Endothelial cell of umbilical vein (primary cell): ENCODE results near the gene SEC62. TPM values are rescaled to one million over a fixed set of nuclear protein-coding genes. Genes with fewer than 3 reads are reported as not detected.

Source experiments
- BruUV-seq: library from RNA; stranded (reverse); fragments of 400-500 nt; replicated peaks from 2 replicates; lab custom pipeline; 2021; lab: Mats Ljungman, UMichigan
- CTCF ChIA-PET: fragments of 300-600, 350-600 bp; sonication (Branson Sonifier 250); formaldehyde crosslinking; loops from one replicate; lab custom pipeline; 2021; ENCODE audit warnings: antibody characterized with exemption, inconsistent platforms; lab: Charles Lee
- POLR2A ChIA-PET: fragments of 300-600, 350-600 bp; sonication (Branson Sonifier 250); formaldehyde crosslinking; loops from one replicate; lab custom pipeline; 2021; ENCODE audit warnings: antibody characterized with exemption, inconsistent platforms; lab: Charles Lee
- DNase-seq: peaks from one replicate; pipeline ENCODE4 v3.0.0-alpha.2; 2011; ENCODE audit warnings: low read depth, low spot score
- FAIRE-seq: peaks from 2 replicates; lab custom pipeline; 2011; peaks lifted over from hg19 to GRCh38; lab: Jason Lieb, UNC
- H2AFZ ChIP-seq: 2 replicates; pipeline ENCODE4 v1.6.0; 2012; ENCODE audit warnings: low read depth, low read length, control low read depth, inconsistent platforms
- H3K27ac ChIP-seq: 2 replicates; pipeline ENCODE4 v1.5.1; 2011; ENCODE audit warnings: low read depth, mild to moderate bottlenecking, control low read depth, low read length, moderate library complexity; ENCODE audit not compliant: insufficient read depth
- H3K27me3 ChIP-seq, 2 experiments: 2 replicates each; pipeline versions ENCODE4 v1.6.0 to v1.6.1; 2011; ENCODE audit warnings: low read length in 2 of 2, mixed read lengths in 1 of 2; ENCODE audit not compliant: control insufficient read depth in 2 of 2, insufficient read depth in 2 of 2
- H3K36me3 ChIP-seq, 2 experiments: 2 replicates in 1 of 2; 3 replicates in 1 of 2; pipeline ENCODE4 v1.5.1; 2011; ENCODE audit warnings: low read length in 2 of 2, mild to moderate bottlenecking in 1 of 2, moderate library complexity in 1 of 2; ENCODE audit not compliant: control insufficient read depth in 2 of 2, insufficient read depth in 2 of 2; ENCODE audit errors: extremely low read depth in 1 of 2
- H3K4me1 ChIP-seq: 3 replicates; pipeline ENCODE4 v1.5.1; 2011; ENCODE audit warnings: mild to moderate bottlenecking, low read length; ENCODE audit not compliant: control insufficient read depth, insufficient read depth; ENCODE audit errors: extremely low read depth
- H3K4me2 ChIP-seq: 2 replicates; pipeline ENCODE4 v1.6.1; 2011; ENCODE audit warnings: low read length, control low read depth, mixed read lengths; ENCODE audit not compliant: insufficient read depth
- H3K4me3 ChIP-seq, 3 experiments: fragments of 200-600 bp in 1 of 3; sonication (generic), shearing (Covaris generic) in 1 of 3; replicated peaks in 1 of 3; 2 replicates each; pipeline ENCODE4 v1.5.1; 2011 to 2016; ENCODE audit warnings: control low read depth in 3 of 3, low read length in 3 of 3, mild to moderate bottlenecking in 2 of 3, inconsistent platforms in 1 of 3, low read depth in 1 of 3, moderate library complexity in 1 of 3; ENCODE audit not compliant: insufficient read depth in 1 of 3
- H3K79me2 ChIP-seq: 2 replicates; pipeline ENCODE4 v1.6.0; 2012; ENCODE audit warnings: low read length, inconsistent platforms; ENCODE audit not compliant: control insufficient read depth, insufficient read depth
- H3K9ac ChIP-seq: replicated peaks from 2 replicates; pipeline ENCODE3; 2011; ENCODE audit warnings: low read length, control low read depth; ENCODE audit not compliant: insufficient read depth; ENCODE audit errors: extremely low read depth
- H3K9me1 ChIP-seq: replicated peaks from 3 replicates; pipeline ENCODE4 v1.6.0; 2011; ENCODE audit warnings: mild to moderate bottlenecking, low read length; ENCODE audit not compliant: control insufficient read depth, insufficient read depth; ENCODE audit errors: extremely low read depth
- H3K9me3 ChIP-seq: replicated peaks from 2 replicates; pipeline ENCODE4 v1.5.1; 2012; ENCODE audit warnings: low read length, inconsistent platforms; ENCODE audit not compliant: control insufficient read depth, insufficient read depth
- H4K20me1 ChIP-seq: replicated peaks from 2 replicates; pipeline ENCODE3; 2011; ENCODE audit warnings: mild to moderate bottlenecking, low read length; ENCODE audit not compliant: control insufficient read depth, insufficient read depth; ENCODE audit errors: extremely low read depth
- EZH2 ChIP-seq: IDR thresholded peaks from 2 replicates; pipeline ENCODE4 v1.6.1; 2012; ENCODE audit warnings: borderline replicate concordance, low read depth, mild to moderate bottlenecking, moderate library complexity, low read length, inconsistent platforms; ENCODE audit not compliant: severe bottlenecking
- FOS ChIP-seq: IDR thresholded peaks from 2 replicates; pipeline ENCODE4 v1.6.1; 2011; ENCODE audit warnings: mild to moderate bottlenecking, low read length, moderate library complexity, borderline replicate concordance; ENCODE audit not compliant: insufficient read depth
- GATA2 ChIP-seq: IDR thresholded peaks from 2 replicates; pipeline ENCODE4 v1.7.0; 2011; ENCODE audit warnings: low read depth, mild to moderate bottlenecking, moderate library complexity, mixed read lengths, low read length; ENCODE audit not compliant: insufficient read length, insufficient read depth
- JUN ChIP-seq: IDR thresholded peaks from 2 replicates; pipeline ENCODE4 v1.6.1; 2011; ENCODE audit warnings: borderline replicate concordance, low read depth; ENCODE audit not compliant: insufficient read length, insufficient read depth
- MYC ChIP-seq: IDR thresholded peaks from one replicate; pipeline ENCODE4 v1.6.1; 2011; ENCODE audit warnings: mild to moderate bottlenecking, low read depth, low read length
- POLR2A ChIP-seq: IDR thresholded peaks from 2 replicates; pipeline ENCODE4 v1.6.1; 2012; ENCODE audit warnings: low read depth, mild to moderate bottlenecking, control low read depth, low read length
- POLR2AphosphoS5 ChIP-seq: IDR thresholded peaks from 2 replicates; pipeline ENCODE4 v1.6.1; 2012; ENCODE audit warnings: low read depth, mild to moderate bottlenecking, control low read depth, low read length, moderate library complexity; ENCODE audit not compliant: insufficient read depth
- dilution Hi-C: fragments of 300-500 bp; cut with MboI; formaldehyde crosslinking; loops from one replicate; pipeline ENCODE4 v1.15.0; 2019; ENCODE audit warnings: low sequenced_read_pairs; ENCODE audit not compliant: extremely low pct_ligation_motif_present
- intact Hi-C: fragments of 100-400 bp; cut with micrococcal nuclease; formaldehyde crosslinking; loops from one replicate; pipeline ENCODE4 v1.10.0; 2022
- polyA plus RNA-seq, 4 experiments: library from polyadenylated mRNA; depleted of rRNA in 3 of 4; stranded (reverse) in 3 of 4; unstranded in 1 of 4; fragments of >200 nt; gene quantifications; 2 replicates each; pipeline versions ENCODE4 v1.2.1 to v1.2.3, GENCODE V29; 2011 to 2012; ENCODE audit warnings: missing spikeins in 1 of 4
- total RNA-seq: library from RNA; stranded (reverse); gene quantifications from 2 replicates; pipeline ENCODE4 v1.2.3, GENCODE V29; 2021
- TF ChIP-seq, protein P1 (sequence below): IDR thresholded peaks from 2 replicates; pipeline ENCODE4 v1.6.1; 2011; ENCODE audit not compliant: insufficient read depth, insufficient read length
- TF ChIP-seq, protein P2 (sequence below), 2 donors: IDR thresholded peaks; 1 replicate in 1 of 2; 2 replicates in 1 of 2; pipeline ENCODE4 v1.5.1; 2011; ENCODE audit warnings: low read length in 2 of 2, mild to moderate bottlenecking in 2 of 2, moderate library complexity in 2 of 2, control low read depth in 1 of 2, inconsistent platforms in 1 of 2, low read depth in 1 of 2; ENCODE audit not compliant: insufficient read depth in 1 of 2; ENCODE audit errors: extremely low read depth in 1 of 2

SEC62 gene
- total and polyA plus RNA-seq, 2 donors (not counting 3 experiments of a cell fraction or from before 2014, with no cell fraction given), result 90.7 to 90.8 TPM

DNA sequence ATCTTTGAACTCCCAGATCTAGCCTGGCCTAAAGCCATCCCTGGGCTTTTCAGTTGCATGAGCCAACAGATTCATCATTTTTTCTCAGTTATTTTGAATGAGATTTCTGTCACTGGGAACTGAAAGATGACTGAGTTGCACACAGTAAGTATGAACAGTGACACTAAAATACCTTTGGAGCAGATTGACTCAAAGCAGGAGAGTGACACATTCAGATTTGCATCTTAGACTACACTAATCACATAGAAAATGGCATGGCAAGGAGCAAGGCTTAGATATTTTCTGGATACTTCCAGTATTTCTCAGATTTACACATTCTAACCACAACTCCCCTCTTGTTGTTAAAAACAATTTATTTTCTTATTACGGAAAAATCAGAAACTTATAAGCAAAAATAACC, 32.8 kb downstream of the SEC62 start:
- POLR2A ChIA-PET, result no interaction called here
- Histone ChIP-seq H3K27ac (no peak overlapping the region), H3K27me3 (no peaks in the 10 kb centered on the region), H4K20me1 (no peaks in the 10 kb centered on the region), H3K79me2 (no peaks in the 10 kb centered on the region), H3K9me3 (no peaks in the 10 kb centered on the region), H3K36me3 (peaks cover 0 to 3% of the 10 kb centered on the region in 2 experiments), H3K9me1 (no peaks in the 10 kb centered on the region), H3K4me1 (peaks cover 24% of the 10 kb centered on the region), H3K4me3 (no peak overlapping the region), H2AFZ (no peak overlapping the region), H3K9ac (no peak overlapping the region), H3K4me2 (no peak overlapping the region)
- CTCF ChIA-PET, result no interaction called here
- intact Hi-C loops (no loop called here), dilution Hi-C loops (no loop called here)
- no peak for FAIRE-seq
- TF ChIP-seq JUN, result no peak
- TF ChIP-seq, protein P1, sequence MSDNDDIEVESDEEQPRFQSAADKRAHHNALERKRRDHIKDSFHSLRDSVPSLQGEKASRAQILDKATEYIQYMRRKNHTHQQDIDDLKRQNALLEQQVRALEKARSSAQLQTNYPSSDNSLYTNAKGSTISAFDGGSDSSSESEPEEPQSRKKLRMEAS, result no peak
- TF ChIP-seq EZH2, result no peak
- no peak for TF ChIP-seq POLR2A
- TF ChIP-seq, protein P2, sequence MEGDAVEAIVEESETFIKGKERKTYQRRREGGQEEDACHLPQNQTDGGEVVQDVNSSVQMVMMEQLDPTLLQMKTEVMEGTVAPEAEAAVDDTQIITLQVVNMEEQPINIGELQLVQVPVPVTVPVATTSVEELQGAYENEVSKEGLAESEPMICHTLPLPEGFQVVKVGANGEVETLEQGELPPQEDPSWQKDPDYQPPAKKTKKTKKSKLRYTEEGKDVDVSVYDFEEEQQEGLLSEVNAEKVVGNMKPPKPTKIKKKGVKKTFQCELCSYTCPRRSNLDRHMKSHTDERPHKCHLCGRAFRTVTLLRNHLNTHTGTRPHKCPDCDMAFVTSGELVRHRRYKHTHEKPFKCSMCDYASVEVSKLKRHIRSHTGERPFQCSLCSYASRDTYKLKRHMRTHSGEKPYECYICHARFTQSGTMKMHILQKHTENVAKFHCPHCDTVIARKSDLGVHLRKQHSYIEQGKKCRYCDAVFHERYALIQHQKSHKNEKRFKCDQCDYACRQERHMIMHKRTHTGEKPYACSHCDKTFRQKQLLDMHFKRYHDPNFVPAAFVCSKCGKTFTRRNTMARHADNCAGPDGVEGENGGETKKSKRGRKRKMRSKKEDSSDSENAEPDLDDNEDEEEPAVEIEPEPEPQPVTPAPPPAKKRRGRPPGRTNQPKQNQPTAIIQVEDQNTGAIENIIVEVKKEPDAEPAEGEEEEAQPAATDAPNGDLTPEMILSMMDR (IDR thresholded peaks at IDR 0.05; ENCODE audit: extremely low read depth in 1 of 2, insufficient read depth in 1 of 2, low read depth in 1 of 2, low read length in 2 of 2), result no peak
- TF ChIP-seq GATA2, result no peak
- no peak for TF ChIP-seq FOS
- TF ChIP-seq MYC, result no peak
- no peak for TF ChIP-seq POLR2AphosphoS5
- DNase-seq, result no peak
- BruUV-seq, result no TSS peak
